Esophagus muscularis mucosa (tissue), 4 donors: ENCODE measurements around the gene CCDC92. TPM values are rescaled to one million over a fixed set of nuclear protein-coding genes. Genes with fewer than 3 reads are reported as not detected.

ENCODE experiments used
- DNase-seq: peaks from one replicate; pipeline ENCODE4 v3.0.0-alpha.2; 2017; ENCODE audit errors: extremely low spot score
- H3K27ac ChIP-seq, 4 donors: fragments of 200-600 bp; sonication (generic); replicated peaks in 1 of 4; 1 replicate in 3 of 4; 2 replicates in 1 of 4; pipeline ENCODE4 v1.5.1; 2016 to 2019; ENCODE audit warnings: mild to moderate bottlenecking in 1 of 4
- H3K27me3 ChIP-seq, 4 donors: fragments of 200-600 bp; sonication (generic); one replicate each; pipeline versions ENCODE4 v1.5.1 to v1.6.0; 2016 to 2019
- H3K36me3 ChIP-seq, 4 donors: fragments of 200-600 bp; sonication (generic); one replicate each; pipeline ENCODE4 v1.5.1; 2016 to 2019
- H3K4me1 ChIP-seq, 4 donors: fragments of 200-600 bp; sonication (generic); one replicate each; pipeline ENCODE4 v1.5.1; 2016 to 2019
- H3K4me3 ChIP-seq, 4 donors: fragments of 200-600 bp; sonication (generic); 1 replicate in 2 of 4; 2 replicates in 2 of 4; pipeline ENCODE4 v1.5.1; 2016 to 2019; ENCODE audit warnings: mild to moderate bottlenecking in 4 of 4, moderate library complexity in 1 of 4
- H3K9me3 ChIP-seq, 4 donors: fragments of 200-600 bp; sonication (generic); 1 replicate in 3 of 4; 2 replicates in 1 of 4; pipeline ENCODE4 v1.5.1; 2016 to 2019
- EP300 ChIP-seq: sonication (generic); formaldehyde crosslinking; IDR thresholded peaks from one replicate; pipeline ENCODE4 v1.6.1; 2017; ENCODE audit warnings: antibody characterized with exemption
- POLR2A ChIP-seq: fragments of 450-650 bp; IDR thresholded peaks from one replicate; pipeline ENCODE4 v1.6.1; 2017; ENCODE audit warnings: antibody characterized with exemption, moderate library complexity, mild to moderate bottlenecking, low read depth
- POLR2AphosphoS5 ChIP-seq, 2 donors: sonication (generic); formaldehyde crosslinking; IDR thresholded peaks; one replicate each; pipeline ENCODE4 v1.6.1; 2017; ENCODE audit warnings: antibody characterized with exemption in 2 of 2
- WGBS: methylation state at CpG from one replicate; pipeline ENCODE4 v1.1.5; 2018; 5-methylcytosine and 5-hydroxymethylcytosine counted together
- intact Hi-C: fragments of 100-400 bp; cut with DNase I; formaldehyde crosslinking; loops from one replicate; pipeline ENCODE4 v1.15.1; 2023
- total RNA-seq, 4 donors: library from RNA; depleted of rRNA; stranded (reverse); fragments of >200 nt; gene quantifications; one replicate each; pipeline versions ENCODE4 v1.1.0 to v1.2.1, GENCODE V29; 2016
- TF ChIP-seq, protein P1 (sequence below), 3 experiments: fragments of 200-600 bp in 2 of 3; fragments of 450-650 bp in 1 of 3; sonication (generic) in 2 of 3; IDR thresholded peaks; one replicate each; pipeline ENCODE4 v1.5.1; 2017 to 2019; ENCODE audit warnings: antibody characterized with exemption in 3 of 3, mild to moderate bottlenecking in 2 of 3, moderate library complexity in 1 of 3

Gene CCDC92
- total RNA-seq, 4 donors from 2014 or later, result 42.2 to 66.3 (median 54.1) TPM

GRCh38 chr12:123971770-123972456 is 718 bp downstream of the CCDC92 start:
- Histone ChIP-seq H3K27me3 (no peaks in the 10 kb centered on the region), H3K27ac (peak overlapping the region; percentile 96 to 99 (median 98)), H3K9me3 (no peaks in the 10 kb centered on the region), H3K4me3 (peak overlapping the region; percentile 97 to 99 (median 97)), H3K36me3 (peaks cover 0 to 14% (median 5%) of the 10 kb centered on the region in 4 donors), H3K4me1 (peaks cover 15 to 55% (median 39%) of the 10 kb centered on the region in 4 donors)
- under 1% methylated on average over 11 of the region's 55 CpGs for WGBS
- peak; percentile 74 for DNase-seq
- peak in 1 of 2 donors; percentile 32 for TF ChIP-seq POLR2AphosphoS5 (IDR thresholded peaks at IDR 0.05)
- TF ChIP-seq, protein P1, sequence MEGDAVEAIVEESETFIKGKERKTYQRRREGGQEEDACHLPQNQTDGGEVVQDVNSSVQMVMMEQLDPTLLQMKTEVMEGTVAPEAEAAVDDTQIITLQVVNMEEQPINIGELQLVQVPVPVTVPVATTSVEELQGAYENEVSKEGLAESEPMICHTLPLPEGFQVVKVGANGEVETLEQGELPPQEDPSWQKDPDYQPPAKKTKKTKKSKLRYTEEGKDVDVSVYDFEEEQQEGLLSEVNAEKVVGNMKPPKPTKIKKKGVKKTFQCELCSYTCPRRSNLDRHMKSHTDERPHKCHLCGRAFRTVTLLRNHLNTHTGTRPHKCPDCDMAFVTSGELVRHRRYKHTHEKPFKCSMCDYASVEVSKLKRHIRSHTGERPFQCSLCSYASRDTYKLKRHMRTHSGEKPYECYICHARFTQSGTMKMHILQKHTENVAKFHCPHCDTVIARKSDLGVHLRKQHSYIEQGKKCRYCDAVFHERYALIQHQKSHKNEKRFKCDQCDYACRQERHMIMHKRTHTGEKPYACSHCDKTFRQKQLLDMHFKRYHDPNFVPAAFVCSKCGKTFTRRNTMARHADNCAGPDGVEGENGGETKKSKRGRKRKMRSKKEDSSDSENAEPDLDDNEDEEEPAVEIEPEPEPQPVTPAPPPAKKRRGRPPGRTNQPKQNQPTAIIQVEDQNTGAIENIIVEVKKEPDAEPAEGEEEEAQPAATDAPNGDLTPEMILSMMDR (IDR thresholded peaks at IDR 0.05), result no peak
- intact Hi-C loops, result loop anchor here (10.0 kb wide), 2 partner anchors 257 to 963 kb away; partner anchors contain the start of gene ATP6V0A2

GRCh38 chr12:123971449-123971769 is 1.2 kb downstream of the CCDC92 start:
- Histone ChIP-seq H3K4me3 (peak overlapping the region; percentile 97 to 99 (median 97)), H3K27me3 (no peaks in the 10 kb centered on the region), H3K36me3 (peaks cover 0 to 11% (median 2%) of the 10 kb centered on the region in 4 donors), H3K4me1 (peaks cover 15 to 55% (median 39%) of the 10 kb centered on the region in 4 donors), H3K27ac (peak overlapping the region; percentile 96 to 99 (median 98)), H3K9me3 (no peaks in the 10 kb centered on the region)
- 24% methylated on average over 10 of the region's 10 CpGs for WGBS
- no peak for DNase-seq
- intact Hi-C loops, result loop anchor here (10.0 kb wide), 2 partner anchors 257 to 963 kb away; partner anchors contain the start of gene ATP6V0A2
- peak in 1 of 2 donors; percentile 64 for TF ChIP-seq POLR2AphosphoS5 (IDR thresholded peaks at IDR 0.05)
- no peak for TF ChIP-seq EP300
- TF ChIP-seq, protein P1 (IDR thresholded peaks at IDR 0.05), result no peak
- no peak for TF ChIP-seq POLR2A

DNA sequence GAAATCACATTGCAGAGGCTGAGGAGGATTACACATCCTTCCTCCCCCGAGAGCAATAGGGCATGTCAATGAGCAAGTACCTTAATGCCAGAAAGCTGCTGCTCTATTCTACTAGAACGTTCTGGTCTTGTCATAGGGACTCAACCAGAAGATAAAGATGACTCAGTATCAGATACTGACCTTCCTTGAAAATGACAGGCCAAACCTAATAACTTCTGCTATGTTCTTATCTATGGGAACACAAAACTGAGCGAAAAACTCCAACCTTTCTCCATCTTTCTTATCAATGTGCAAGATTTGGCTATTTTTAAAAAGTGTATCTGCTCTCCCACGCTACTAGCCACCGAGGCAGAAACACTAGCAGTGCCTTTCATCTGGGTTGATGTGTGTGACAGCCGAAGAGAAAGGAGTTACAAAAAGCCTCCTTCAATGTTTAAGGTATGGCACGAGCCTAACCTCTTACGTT is 5.5 kb downstream of the CCDC92 start:
- Histone ChIP-seq H3K4me1 (peaks cover 5 to 40% (median 25%) of the 10 kb centered on the region in 4 donors), H3K4me3 (no peak overlapping the region), H3K27ac (no peak overlapping the region), H3K9me3 (no peaks in the 10 kb centered on the region), H3K27me3 (no peaks in the 10 kb centered on the region), H3K36me3 (no peaks in the 10 kb centered on the region)
- no peak for TF ChIP-seq EP300
- no peak for TF ChIP-seq POLR2A
- TF ChIP-seq, protein P1 (IDR thresholded peaks at IDR 0.05), result no peak
- intact Hi-C loops, result no loop called here
- no peak for DNase-seq
- 86% methylated on average over 7 of the region's 8 CpGs for WGBS

- no peak for DNase-seq
- peaks cover 5 to 35% (median 24%) of the 10 kb centered on the region in 4 donors for H3K4me1 ChIP-seq
- TF ChIP-seq, protein P1 (IDR thresholded peaks at IDR 0.05), result no peak
- TF ChIP-seq POLR2A, result no peak
- no peak for TF ChIP-seq EP300
- no peak for TF ChIP-seq POLR2AphosphoS5 (IDR thresholded peaks at IDR 0.05)
- WGBS, result 78% methylated on average over 3 of the region's 3 CpGs
- H3K27ac ChIP-seq, result no peak overlapping the region
- no peaks in the 10 kb centered on the region for H3K27me3 ChIP-seq
- H3K9me3 ChIP-seq, result no peaks in the 10 kb centered on the region
- no peaks in the 10 kb centered on the region for H3K36me3 ChIP-seq
- no peak overlapping the region for H3K4me3 ChIP-seq
- intact Hi-C loops, result no loop called here
These were observed 6.0 kb downstream of the CCDC92 start for GRCh38 chr12:123966596-123966995.
